Uterus (tissue), 4 donors: Measurements from ENCODE around the gene AKR1E2. TPM values are rescaled to one million over a fixed set of nuclear protein-coding genes. Genes with fewer than 3 reads are reported as not detected.

ENCODE experiments used
- DNase-seq, 2 donors: peaks; one replicate each; pipeline ENCODE4 v3.0.0-alpha.2; 2019 to 2020
- H3K27ac ChIP-seq, 2 donors: fragments of 200-600 bp; sonication (generic); 1 replicate in 1 of 2; 2 replicates in 1 of 2; pipeline ENCODE4 v1.5.1; 2016 to 2018
- H3K27me3 ChIP-seq, 2 donors: fragments of 200-600 bp; sonication (generic); one replicate each; pipeline ENCODE4 v1.5.1; 2018 to 2019; ENCODE audit warnings: control low read depth in 1 of 2
- H3K36me3 ChIP-seq, 2 donors: fragments of 200-600 bp; sonication (generic); one replicate each; pipeline ENCODE4 v1.5.1; 2019; ENCODE audit warnings: control low read depth in 1 of 2
- H3K4me1 ChIP-seq, 2 donors: fragments of 200-600 bp; sonication (generic); one replicate each; pipeline ENCODE4 v1.5.1; 2018 to 2019; ENCODE audit warnings: control low read depth in 1 of 2
- H3K4me3 ChIP-seq, 2 donors: fragments of 200-600 bp; sonication (generic); 1 replicate in 1 of 2; 2 replicates in 1 of 2; pipeline ENCODE4 v1.5.1; 2018 to 2019; ENCODE audit warnings: mild to moderate bottlenecking in 1 of 2
- H3K9me3 ChIP-seq, 2 donors: fragments of 200-600 bp; sonication (generic); one replicate each; pipeline ENCODE4 v1.5.1; 2019; ENCODE audit warnings: control low read depth in 1 of 2
- CTCF ChIP-seq, 4 experiments: fragments of 200-600 bp in 2 of 4; fragments of 450-650 bp in 2 of 4; sonication (generic) in 2 of 4; IDR thresholded peaks; one replicate each; pipeline ENCODE4 v1.5.1; 2016 to 2019; ENCODE audit warnings: antibody characterized with exemption in 4 of 4, mild to moderate bottlenecking in 2 of 4, moderate library complexity in 1 of 4
- POLR2A ChIP-seq, 2 donors: fragments of 450-650 bp; IDR thresholded peaks; one replicate each; pipeline ENCODE4 v1.6.1; 2016; ENCODE audit warnings: antibody characterized with exemption in 2 of 2, mild to moderate bottlenecking in 1 of 2, moderate library complexity in 1 of 2
- intact Hi-C: fragments of 100-400 bp; cut with DNase I; formaldehyde crosslinking; loops from one replicate; pipeline ENCODE4 v1.15.1; 2023; ENCODE audit warnings: low total_unique reads
- total RNA-seq, 4 donors: library from RNA; depleted of rRNA in 3 of 4; stranded (reverse); fragments of >200 nt in 3 of 4; gene quantifications; one replicate each; pipeline versions ENCODE4 v1.1.0 to v1.2.4, GENCODE V29; 2014 to 2023
- donor health status: DM: yes; HTN: yes; CAD: no.

AKR1E2 gene
- total RNA-seq, result 10 to 100 TPM in 3 of 4 donors, 1 to 10 TPM in 1; 1.8 to 31.3 (median 16.1) TPM

DNA sequence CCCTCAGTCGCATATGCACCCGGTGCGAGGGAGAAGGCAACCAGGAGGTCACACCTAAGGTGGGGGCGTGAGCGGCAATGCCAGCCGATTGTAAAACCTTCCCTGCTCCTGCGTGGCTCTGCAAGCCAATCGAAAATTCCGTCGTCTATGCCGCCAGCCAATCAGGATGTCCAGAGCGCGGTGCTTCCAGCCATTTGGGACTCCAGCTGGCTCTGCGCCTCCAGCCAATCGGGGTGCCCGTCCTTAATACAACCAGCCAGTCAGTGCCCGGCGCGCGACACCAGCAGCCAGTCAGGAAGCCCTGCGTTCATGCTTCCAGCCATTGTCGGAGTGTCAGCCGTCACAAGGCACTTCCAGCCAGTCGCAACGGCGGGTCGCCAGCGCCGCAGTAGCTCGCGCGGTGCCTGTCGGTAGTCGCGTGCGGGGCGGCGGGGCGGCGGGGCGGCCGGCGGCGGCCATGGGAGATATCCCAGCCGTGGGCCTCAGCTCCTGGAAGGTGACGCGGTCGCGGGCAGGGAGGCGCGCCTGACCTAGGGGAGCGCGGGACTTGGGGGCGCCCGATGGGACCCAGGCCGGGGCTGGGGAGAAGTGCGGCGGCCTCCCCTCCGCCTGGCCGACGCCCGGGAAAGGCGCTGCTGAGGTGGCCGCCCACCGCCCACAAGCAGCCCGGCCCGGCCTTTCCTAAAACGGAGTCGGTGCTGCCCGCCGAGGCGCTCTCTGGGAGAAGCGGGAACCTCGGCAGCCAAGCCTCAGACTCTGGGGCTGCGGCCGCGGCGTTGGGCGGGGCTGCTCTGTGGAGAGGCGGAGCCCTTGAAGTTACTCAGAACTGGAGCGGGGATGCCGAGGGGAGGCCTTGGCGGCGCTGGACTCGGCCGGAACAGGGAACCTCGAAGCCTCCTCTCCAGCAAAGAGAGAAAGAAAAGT lies at the start of gene AKR1E2:
Gene AKR1E2, plus strand, starts transcription at position 340 of the 924 bp plus-strand sequence. Its CDS starts 118 bp downstream, at position 458.
- intact Hi-C loops, result no loop called here
- H3K9me3 ChIP-seq, result no peaks in the 10 kb centered on the region
- peak within 1 kb of the TSS; percentile 88 to 94 for H3K27ac ChIP-seq
- peak; percentile 80 to 83 for DNase-seq
- H3K36me3 ChIP-seq, result no peaks in the 10 kb centered on the region
- TF ChIP-seq POLR2A (IDR thresholded peaks at IDR 0.05) (peak in 1 of 2 donors; percentile 15), CTCF (IDR thresholded peaks at IDR 0.05) (no peak)
- H3K4me3 ChIP-seq, result peak within 1 kb of the TSS; percentile 26 to 58
- no peaks in the 10 kb centered on the region for H3K4me1 ChIP-seq
- H3K27me3 ChIP-seq, result no peaks in the 10 kb centered on the region

DNA sequence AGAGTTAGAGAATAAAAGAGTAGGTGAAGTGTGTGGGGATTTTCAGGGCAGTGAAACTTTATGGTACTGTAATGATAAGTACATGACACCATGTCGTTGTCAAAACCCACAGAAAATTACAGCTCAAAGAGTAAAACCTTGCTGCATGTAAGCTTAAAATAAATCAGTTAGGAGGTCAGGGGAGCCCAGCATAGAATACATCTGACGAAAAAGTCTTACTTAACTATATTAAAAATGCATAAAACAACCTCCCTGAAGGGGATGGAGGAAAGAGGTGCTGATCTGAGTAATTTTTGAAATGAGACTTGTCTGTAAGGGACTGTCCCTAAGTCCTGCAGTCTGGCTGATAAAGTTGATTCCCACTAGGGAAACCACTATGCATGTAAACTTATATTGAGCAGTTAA lies 49.8 kb upstream of the AKR1E2 start:
- H3K9me3 ChIP-seq, result no peaks in the 10 kb centered on the region
- no peak overlapping the region for H3K27ac ChIP-seq
- intact Hi-C loops, result loop anchor here (10.0 kb wide), 1 partner anchor 1581 kb away; no protein-coding TSS in a partner anchor
- DNase-seq, result no peak
- H3K4me3 ChIP-seq, result no peak overlapping the region
- no peaks in the 10 kb centered on the region for H3K27me3 ChIP-seq
- TF ChIP-seq CTCF (IDR thresholded peaks at IDR 0.05) (no peak), POLR2A (IDR thresholded peaks at IDR 0.05) (no peak)
- H3K36me3 ChIP-seq, result no peaks in the 10 kb centered on the region
- no peaks in the 10 kb centered on the region for H3K4me1 ChIP-seq

DNA sequence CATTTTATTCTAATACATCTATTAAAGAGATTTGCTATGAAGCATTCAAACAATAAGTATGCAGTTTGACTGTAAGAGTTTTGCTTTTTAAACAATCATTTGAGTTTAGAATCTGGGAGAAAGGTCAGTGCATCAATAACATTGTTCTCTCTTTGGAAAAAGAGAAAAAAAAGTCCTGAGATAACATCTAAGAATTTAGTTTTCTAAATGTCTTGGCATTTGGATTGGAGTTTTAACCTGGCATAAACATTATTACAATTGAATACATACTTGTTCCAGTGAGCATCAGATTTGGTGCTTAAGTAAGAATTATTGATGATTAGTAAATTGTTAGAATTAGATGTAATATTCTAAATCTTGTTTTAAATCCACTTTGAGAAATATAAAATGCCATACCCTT lies 47.2 kb upstream of the AKR1E2 start:
- Histone ChIP-seq H3K27me3 (no peaks in the 10 kb centered on the region), H3K36me3 (no peaks in the 10 kb centered on the region), H3K4me1 (no peaks in the 10 kb centered on the region), H3K4me3 (no peak overlapping the region), H3K27ac (no peak overlapping the region), H3K9me3 (no peaks in the 10 kb centered on the region)
- TF ChIP-seq CTCF (IDR thresholded peaks at IDR 0.05) (no peak), POLR2A (IDR thresholded peaks at IDR 0.05) (no peak)
- intact Hi-C loops, result loop anchor here (10.0 kb wide), 1 partner anchor 1584 kb away; no protein-coding TSS in a partner anchor
- DNase-seq, result no peak

DNA sequence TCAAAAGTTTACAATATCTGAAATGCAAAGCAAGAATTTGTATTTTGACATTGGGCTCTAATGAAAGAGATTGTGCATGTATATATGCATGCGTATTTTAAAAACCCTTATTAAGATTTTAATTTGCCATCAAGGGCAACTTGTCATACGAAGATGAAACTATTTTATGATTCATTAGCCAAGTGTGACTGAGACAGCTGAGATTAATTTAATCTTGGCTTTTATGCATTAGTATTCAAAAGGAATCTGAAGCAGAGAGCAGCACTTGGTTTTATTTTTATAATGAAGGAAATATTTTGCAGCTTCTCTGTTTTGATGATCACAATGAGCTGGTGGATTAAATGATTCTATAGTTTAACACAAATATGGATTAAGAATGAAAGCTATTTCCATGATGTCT lies 45.9 kb upstream of the AKR1E2 start:
- intact Hi-C loops, result no loop called here
- no peak overlapping the region for H3K27ac ChIP-seq
- H3K27me3 ChIP-seq, result no peaks in the 10 kb centered on the region
- no peaks in the 10 kb centered on the region for H3K36me3 ChIP-seq
- DNase-seq, result no peak
- no peaks in the 10 kb centered on the region for H3K4me1 ChIP-seq
- no peak overlapping the region for H3K4me3 ChIP-seq
- H3K9me3 ChIP-seq, result no peaks in the 10 kb centered on the region
- TF ChIP-seq POLR2A (IDR thresholded peaks at IDR 0.05), result no peak
- no peak for TF ChIP-seq CTCF (IDR thresholded peaks at IDR 0.05)

DNA sequence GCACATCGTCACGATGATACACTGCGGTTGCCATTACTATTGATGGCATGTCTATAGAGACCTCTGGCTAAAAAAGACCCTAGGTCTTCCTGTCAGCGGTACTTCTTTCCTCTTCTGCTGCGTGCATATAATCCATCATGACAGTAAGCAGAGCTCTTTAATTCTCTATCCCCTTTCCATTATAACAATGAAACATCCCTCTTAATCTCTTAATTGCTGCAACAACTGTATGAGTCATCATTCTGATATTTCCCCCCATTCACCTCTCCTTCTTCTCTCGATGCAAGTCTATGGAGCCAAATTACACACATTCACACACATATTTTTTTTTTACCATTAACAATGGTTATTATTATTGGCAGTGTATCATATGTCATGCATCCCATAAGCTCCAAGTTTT lies 45.2 kb upstream of the AKR1E2 start:
- intact Hi-C loops, result no loop called here
- Histone ChIP-seq H3K4me1 (no peaks in the 10 kb centered on the region), H3K27ac (no peak overlapping the region), H3K36me3 (no peaks in the 10 kb centered on the region), H3K27me3 (no peaks in the 10 kb centered on the region), H3K4me3 (no peak overlapping the region), H3K9me3 (no peaks in the 10 kb centered on the region)
- no peak for DNase-seq
- TF ChIP-seq CTCF (IDR thresholded peaks at IDR 0.05) (no peak), POLR2A (IDR thresholded peaks at IDR 0.05) (no peak)
